ENCODE results near the gene MAP3K14. TPM values are rescaled to one million over a fixed set of nuclear protein-coding genes. Genes with fewer than 3 reads are reported as not detected.
A peak's percentile ranks its signal among the peaks of the same experiment; 100 is the strongest.

MAP3K14 gene
- total and polyA plus RNA-seq, 8 donors: 6.1 to 16.4 (median 8.1) TPM

GRCh38 chr17:45293413-45294211 is 23.2 kb downstream of the MAP3K14 start:
- 23 to 26% methylated on average over 10 of the region's 10 CpGs for WGBS, 2 donors
- ATAC-seq: peak; percentile 67 to 86 (median 76)
- no peaks in the 10 kb centered on the region for H3K9me3 ChIP-seq
- no peak overlapping the region for H3K4me3 ChIP-seq
- H3K27me3 ChIP-seq: no peaks in the 10 kb centered on the region
- no peak for FAIRE-seq
- peaks cover 0 to 4% (median 0%) of the 10 kb centered on the region in 3 donors for H3K36me3 ChIP-seq
- TF ChIP-seq CTCF (IDR thresholded peaks at IDR 0.05): no peak
- intact Hi-C loops (cut with DNase I): no loop called here
- peaks cover 63 to 91% (median 76%) of the 10 kb centered on the region in 3 donors for H3K4me1 ChIP-seq
- peak in 4 of 6 donors; percentile 78 to 80 (median 80) for DNase-seq
- H3K27ac ChIP-seq: peak overlapping the region; percentile 36 to 75 (median 59)

GRCh38 chr17:45292696-45293412 is 24.0 kb downstream of the MAP3K14 start:
- TF ChIP-seq CTCF (IDR thresholded peaks at IDR 0.05): no peak
- WGBS, 2 donors: 50 to 51% methylated on average over 12 of the region's 12 CpGs
- ATAC-seq: peak in 2 of 4 donors; percentile 12 to 14
- Histone ChIP-seq H3K4me3 (no peak overlapping the region), H3K27me3 (no peaks in the 10 kb centered on the region), H3K9me3 (no peaks in the 10 kb centered on the region), H3K36me3 (peaks cover 0 to 9% (median 0%) of the 10 kb centered on the region in 3 donors), H3K27ac (peak overlapping the region; percentile 36 to 75 (median 59)), H3K4me1 (peaks cover 71 to 92% (median 82%) of the 10 kb centered on the region in 3 donors)
- no peak for FAIRE-seq
- DNase-seq: peak in 2 of 6 donors; percentile 55 to 57
- intact Hi-C loops (cut with DNase I): no loop called here

- peaks cover 76 to 84% (median 77%) of the 10 kb centered on the region in 3 donors for H3K4me1 ChIP-seq
- no peaks in the 10 kb centered on the region for H3K27me3 ChIP-seq
- no peak for ATAC-seq
- no peak for FAIRE-seq
- intact Hi-C loops (cut with DNase I): no loop called here
- DNase-seq: no peak
- H3K4me3 ChIP-seq: no peak overlapping the region
- H3K27ac ChIP-seq: peak overlapping the region in 3 of 4 donors; percentile 7 to 75 (median 75)
- peaks cover 0 to 23% (median 7%) of the 10 kb centered on the region in 3 donors for H3K36me3 ChIP-seq
- no peaks in the 10 kb centered on the region for H3K9me3 ChIP-seq
- no peak for TF ChIP-seq CTCF (IDR thresholded peaks at IDR 0.05)
- 58 to 75% methylated on average over 5 of the region's 5 CpGs for WGBS, 2 donors
Measured at GRCh38 chr17:45291171-45291805, 25.5 kb downstream of the MAP3K14 start.

GRCh38 chr17:45290269-45290765 is 26.5 kb downstream of the MAP3K14 start:
- Histone ChIP-seq H3K27me3 (no peaks in the 10 kb centered on the region), H3K36me3 (peaks cover 0 to 23% (median 7%) of the 10 kb centered on the region in 3 donors), H3K27ac (peak overlapping the region in 3 of 4 donors; percentile 20 to 52 (median 33)), H3K4me3 (no peak overlapping the region), H3K4me1 (peaks cover 70 to 74% (median 74%) of the 10 kb centered on the region in 3 donors), H3K9me3 (no peaks in the 10 kb centered on the region)
- no peak for FAIRE-seq
- intact Hi-C loops (cut with DNase I): no loop called here
- ATAC-seq: no peak
- WGBS, 2 donors: 80 to 82% methylated on average over 11 of the region's 11 CpGs
- no peak for TF ChIP-seq CTCF (IDR thresholded peaks at IDR 0.05)
- DNase-seq: no peak
